Activated effector memory CD4-positive, alpha-beta T cell treated with anti-CD3 and anti-CD28 coated beads, Interleukin-2, amount 50 U/mL, for 16 hours (primary cell): Measurements from ENCODE around the gene C2CD3.

Experiments
- DNase-seq: peaks from one replicate; pipeline ENCODE4 v3.0.0-alpha.2; 2020

Gene C2CD3

DNA sequence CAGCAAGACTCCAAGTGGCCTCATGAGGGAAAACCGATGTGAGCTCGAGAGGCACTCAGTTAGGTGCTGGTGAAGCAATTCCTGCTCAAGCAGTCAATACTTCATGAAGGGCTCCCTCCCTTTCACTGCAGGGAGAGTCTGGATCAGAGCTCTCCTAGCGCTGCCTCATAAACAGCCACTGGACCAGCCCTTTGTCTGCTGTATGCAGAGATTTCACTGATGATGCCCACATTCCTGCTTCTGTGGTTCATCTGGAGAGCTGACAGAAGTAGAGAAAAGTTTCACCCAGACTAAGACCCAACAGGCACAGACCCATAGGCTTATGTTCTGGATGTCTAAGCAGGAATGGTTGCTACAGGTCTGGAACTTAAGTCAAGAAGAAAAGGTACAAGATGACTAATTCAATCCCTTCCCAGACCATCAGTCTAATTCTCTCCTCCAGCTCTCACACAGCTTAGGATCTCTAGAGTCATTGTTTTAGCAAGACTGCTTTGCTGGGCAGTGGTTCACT is 192.2 kb downstream of the C2CD3 start:
- no peak for DNase-seq

GRCh38 chr11:73977856-73978519 is 192.8 kb downstream of the C2CD3 start:
- DNase-seq = no peak

DNA sequence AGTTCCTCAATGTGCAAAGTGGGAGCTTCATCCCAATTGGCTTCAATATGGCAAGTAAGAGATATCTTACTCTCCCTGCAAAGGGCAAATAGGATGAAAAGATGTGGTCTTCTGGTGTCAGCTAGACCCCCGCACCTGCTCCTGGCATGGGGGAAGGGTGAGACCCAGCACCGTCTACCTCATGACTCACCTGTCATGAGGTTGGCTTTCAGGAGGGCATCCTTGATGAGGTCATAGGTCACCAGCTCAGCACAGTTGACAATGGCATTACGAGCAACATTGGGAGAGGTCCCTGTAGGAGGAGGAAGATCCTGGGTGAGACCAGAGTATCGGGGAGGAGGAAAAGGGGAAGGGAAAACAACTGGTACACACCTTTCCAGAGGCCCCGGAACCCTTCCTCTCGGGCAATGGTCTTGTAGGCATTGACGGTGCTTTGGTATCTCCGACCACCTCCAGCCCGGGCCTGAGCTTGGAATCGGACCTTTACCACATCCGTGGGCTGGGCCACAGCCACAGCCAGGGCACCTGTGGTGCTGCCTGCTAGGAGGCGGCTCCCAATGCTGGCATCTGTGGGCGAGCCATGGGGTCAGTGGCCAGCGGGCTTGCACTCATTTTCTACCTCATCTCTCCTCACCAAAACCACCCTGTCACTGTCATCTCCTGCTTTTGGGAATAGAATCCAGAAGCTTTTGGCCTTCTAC is 194.2 kb downstream of the C2CD3 start:
- DNase-seq = no peak

- DNase-seq = no peak
These were observed 195.4 kb downstream of the C2CD3 start for GRCh38 chr11:73975479-73975757.

GRCh38 chr11:73974604-73975478 is 196.0 kb downstream of the C2CD3 start:
- DNase-seq = no peak

GRCh38 chr11:73972620-73973449 is 198.0 kb downstream of the C2CD3 start:
- DNase-seq = no peak

- peak; percentile 63 for DNase-seq
These were observed 198.6 kb downstream of the C2CD3 start for GRCh38 chr11:73972187-73972586.

GRCh38 chr11:73971175-73971719 is 199.6 kb downstream of the C2CD3 start:
- DNase-seq = no peak

GRCh38 chr11:73969991-73970800 is 200.6 kb downstream of the C2CD3 start:
- DNase-seq = no peak

DNA sequence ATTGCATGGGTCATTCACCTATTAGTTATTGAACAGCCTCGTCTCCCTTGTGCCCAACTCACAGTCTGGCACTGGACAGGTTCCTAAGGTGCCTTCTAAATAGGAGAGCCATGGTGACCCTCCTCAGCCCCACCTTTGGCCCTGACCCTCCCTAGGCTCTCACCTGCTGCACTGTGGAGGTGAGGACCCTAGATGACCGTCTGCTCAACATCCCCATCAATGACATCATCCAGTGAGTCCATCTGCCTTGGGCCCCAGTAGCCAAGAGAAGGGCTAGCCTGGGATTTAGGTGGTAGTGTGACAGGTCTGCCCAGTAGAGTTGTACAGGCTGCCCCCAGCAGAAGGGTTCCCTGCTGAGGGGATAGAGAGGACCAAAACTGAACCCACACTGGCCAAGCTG is 201.7 kb downstream of the C2CD3 start:
- no peak for DNase-seq

DNA sequence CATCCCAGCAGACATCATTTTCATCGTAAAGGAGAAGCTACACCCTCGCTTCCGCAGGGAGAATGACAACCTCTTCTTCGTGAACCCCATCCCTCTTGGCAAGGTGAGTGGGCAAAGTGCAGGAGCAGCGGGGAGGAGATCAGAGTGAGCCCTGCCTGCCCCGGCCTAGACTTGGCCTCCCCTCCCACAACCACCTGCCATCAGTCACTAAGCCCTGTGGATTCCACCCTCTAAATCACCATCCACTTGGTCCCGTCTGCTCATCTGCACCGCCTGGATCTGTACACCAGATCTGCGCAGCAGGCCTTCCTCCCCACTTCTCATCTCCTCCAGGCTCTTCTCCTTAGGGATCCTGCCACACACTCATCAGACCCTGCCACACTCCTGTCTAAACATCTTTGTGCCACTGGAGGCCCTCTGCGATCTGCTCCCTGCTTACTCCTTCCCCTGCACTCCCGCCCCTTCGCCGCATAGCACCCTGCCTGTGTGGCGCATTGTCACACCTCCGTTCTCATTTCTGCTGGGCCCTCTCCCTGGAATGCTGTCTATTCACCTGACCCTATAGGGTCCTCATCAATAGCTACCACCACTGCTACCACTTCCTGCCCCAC is 202.3 kb downstream of the C2CD3 start:
- no peak for DNase-seq

- no peak for DNase-seq
These were observed 205.1 kb downstream of the C2CD3 start for GRCh38 chr11:73965764-73966121.

DNA sequence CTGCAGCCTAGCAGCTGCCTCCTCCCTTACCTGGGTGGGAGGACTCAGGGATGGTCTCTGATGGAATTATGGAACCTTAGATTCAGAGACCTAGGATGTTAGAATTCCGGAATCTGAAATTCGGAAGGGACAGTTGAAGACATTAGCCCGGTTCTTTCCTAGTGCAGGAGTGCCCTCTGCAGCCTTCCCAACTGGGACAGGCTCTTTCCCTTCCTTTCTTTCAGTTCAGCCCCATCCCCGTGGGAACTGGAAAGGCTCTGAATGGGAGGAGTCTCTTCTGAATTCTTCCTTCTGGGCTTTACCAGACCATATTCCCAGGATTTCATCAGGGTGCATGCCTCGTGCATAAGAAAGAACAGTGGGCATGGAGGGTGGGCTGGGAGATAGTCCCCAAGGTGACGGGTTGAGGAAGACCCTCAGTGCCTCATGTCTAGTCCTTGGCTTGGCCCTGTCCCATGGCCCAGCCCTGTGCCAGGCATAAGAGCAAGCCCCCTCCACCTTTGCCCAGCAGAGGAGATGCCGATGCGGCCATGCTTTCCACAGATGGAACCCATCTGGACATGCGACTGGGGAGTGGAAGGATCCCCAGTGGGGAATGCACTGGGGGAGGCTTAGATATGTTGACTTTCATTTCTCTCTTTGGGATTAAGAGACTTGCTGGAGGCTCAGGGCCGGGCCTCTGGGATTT is 205.6 kb downstream of the C2CD3 start:
- DNase-seq = no peak

DNA sequence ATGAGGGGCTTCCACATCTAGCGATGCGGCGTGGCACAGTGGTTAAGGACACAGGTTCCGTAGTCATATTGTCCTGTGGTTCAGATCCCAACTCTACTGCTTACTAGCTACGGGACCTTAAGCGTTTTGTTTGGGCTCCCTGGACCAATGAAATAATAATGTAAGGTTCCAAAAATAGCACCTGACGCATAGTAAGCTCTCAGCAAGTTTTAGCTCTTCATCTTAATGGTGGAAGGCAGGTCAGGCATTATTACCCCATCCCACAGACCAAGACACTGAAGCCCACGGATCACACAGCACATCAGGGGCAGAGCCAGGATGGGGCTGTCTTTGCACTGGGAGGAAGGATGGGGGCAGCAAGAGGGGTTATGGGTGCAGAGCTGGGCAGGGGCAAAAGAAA is 206.9 kb downstream of the C2CD3 start:
- DNase-seq = no peak
